Measurements from ENCODE around the gene ZNF500.
A peak's percentile ranks its signal among the peaks of the same experiment; 100 is the strongest.

ZNF500 gene

GRCh38 chr16:4772351-4772750 is 5.4 kb upstream of the ZNF500 start:
- no peak for DNase-seq (ENCODE audit: low read depth in 2 of 2)

- DNase-seq (ENCODE audit: low read depth in 2 of 2), result no peak
Observed at GRCh38 chr16:4771646-4772045, 4.7 kb upstream of the ZNF500 start.

GRCh38 chr16:4769306-4769638 is 2.3 kb upstream of the ZNF500 start:
- no peak for DNase-seq (ENCODE audit: low read depth in 2 of 2)

- peak; percentile 58 to 78 for DNase-seq (ENCODE audit: low read depth in 2 of 2)
Observed at GRCh38 chr16:4768549-4769305, 1.8 kb upstream of the ZNF500 start.

GRCh38 chr16:4767872-4768548 is 1.0 kb upstream of the ZNF500 start:
- no peak for DNase-seq (ENCODE audit: low read depth in 2 of 2)

GRCh38 chr16:4765511-4766474 is 1.2 kb downstream of the ZNF500 start:
- no peak for DNase-seq (ENCODE audit: low read depth in 2 of 2)

- no peak for DNase-seq (ENCODE audit: low read depth in 2 of 2)
Observed at GRCh38 chr16:4763791-4764190, 3.2 kb downstream of the ZNF500 start.

GRCh38 chr16:4762205-4762604 is 4.8 kb downstream of the ZNF500 start:
- DNase-seq (ENCODE audit: low read depth in 2 of 2), result no peak

GRCh38 chr16:4760221-4760910 is 6.6 kb downstream of the ZNF500 start:
- DNase-seq (ENCODE audit: low read depth in 2 of 2), result no peak

GRCh38 chr16:4755687-4756086 is 11.3 kb downstream of the ZNF500 start:
- DNase-seq (ENCODE audit: low read depth in 2 of 2), result no peak

GRCh38 chr16:4754865-4755264 is 12.1 kb downstream of the ZNF500 start:
- no peak for DNase-seq (ENCODE audit: low read depth in 2 of 2)

- no peak for DNase-seq (ENCODE audit: low read depth in 2 of 2)
Observed at GRCh38 chr16:4753227-4753626, 13.7 kb downstream of the ZNF500 start.

GRCh38 chr16:4752351-4753100 is 14.4 kb downstream of the ZNF500 start:
- no peak for DNase-seq (ENCODE audit: low read depth in 2 of 2)

- DNase-seq (ENCODE audit: low read depth in 2 of 2), result no peak
Observed at GRCh38 chr16:4750896-4751295, 16.1 kb downstream of the ZNF500 start.

- no peak for DNase-seq (ENCODE audit: low read depth in 2 of 2)
Observed at GRCh38 chr16:4749700-4750257, 17.2 kb downstream of the ZNF500 start.

- DNase-seq (ENCODE audit: low read depth in 2 of 2), result no peak
Observed at GRCh38 chr16:4748682-4749411, 18.1 kb downstream of the ZNF500 start.

- no peak for DNase-seq (ENCODE audit: low read depth in 2 of 2)
Observed at GRCh38 chr16:4747906-4748681, 18.9 kb downstream of the ZNF500 start.

- DNase-seq (ENCODE audit: low read depth in 2 of 2), result no peak
Observed at GRCh38 chr16:4746991-4747574, 19.9 kb downstream of the ZNF500 start.

GRCh38 chr16:4746215-4746614 is 20.7 kb downstream of the ZNF500 start:
- no peak for DNase-seq (ENCODE audit: low read depth in 2 of 2)
